GM23338 (cell line): ENCODE data around the gene ZNF69. TPM values are rescaled to one million over a fixed set of nuclear protein-coding genes. Genes with fewer than 3 reads are reported as not detected.

ENCODE experiments used
- ATAC-seq: fragments of 200-7000 bp; cut with Tn5 transposase; 3 replicates; pipeline ENCODE4 v1.9.1; 2020
- DNase-seq: peaks from one replicate; pipeline ENCODE4 v3.0.0-alpha.2; 2015; ENCODE audit warnings: low spot score
- H2AFZ ChIP-seq: fragments of 200-600 bp; sonication (generic); 2 replicates; pipeline ENCODE4 v1.8.0; 2016; ENCODE audit warnings: antibody characterized with exemption, mild to moderate bottlenecking, moderate library complexity
- H3F3A ChIP-seq: fragments of 200-600 bp; sonication (generic); replicated peaks from 2 replicates; pipeline ENCODE4 v1.8.0; 2017; ENCODE audit warnings: antibody characterized with exemption, mixed run types, low read depth
- H3K27ac ChIP-seq: fragments of 200-600 bp; sonication (generic); 2 replicates; pipeline ENCODE4 v1.6.1; 2016; ENCODE audit warnings: low read depth
- H3K27me3 ChIP-seq: fragments of 200-600 bp; sonication (generic); 2 replicates; pipeline ENCODE4 v1.8.0; 2016; ENCODE audit warnings: mild to moderate bottlenecking, mixed run types, moderate library complexity; ENCODE audit not compliant: insufficient read depth
- H3K36me3 ChIP-seq: fragments of 200-600 bp; sonication (generic); 2 replicates; pipeline ENCODE4 v1.8.0; 2016; ENCODE audit warnings: mild to moderate bottlenecking; ENCODE audit not compliant: insufficient read depth
- H3K4me1 ChIP-seq: fragments of 200-600 bp; sonication (generic); 2 replicates; pipeline ENCODE4 v1.8.0; 2016; ENCODE audit warnings: mild to moderate bottlenecking, moderate library complexity; ENCODE audit not compliant: insufficient read depth
- H3K4me2 ChIP-seq: fragments of 200-600 bp; sonication (generic); 2 replicates; pipeline ENCODE4 v1.7.1; 2017; ENCODE audit warnings: mixed run types
- H3K4me3 ChIP-seq: fragments of 200-600 bp; sonication (generic); 2 replicates; pipeline ENCODE4 v1.6.1; 2016; ENCODE audit warnings: mixed run types
- H3K79me2 ChIP-seq: fragments of 200-600 bp; sonication (generic); replicated peaks from 2 replicates; pipeline ENCODE4 v1.8.0; 2017; ENCODE audit warnings: mild to moderate bottlenecking; ENCODE audit not compliant: insufficient read depth
- H3K9me2 ChIP-seq: fragments of 200-600 bp; sonication (generic); 2 replicates; pipeline ENCODE4 v1.8.0; 2017; ENCODE audit not compliant: insufficient read depth
- H4K20me1 ChIP-seq: fragments of 200-600 bp; sonication (generic); replicated peaks from 2 replicates; pipeline ENCODE4 v1.8.0; 2017; ENCODE audit warnings: mild to moderate bottlenecking; ENCODE audit not compliant: insufficient read depth
- H3K27ac Mint-ChIP-seq: 2 replicates; pipeline ENCODE4 v1.8.0; 2020; ENCODE audit warnings: inconsistent platforms, mild to moderate bottlenecking, moderate library complexity, mixed read lengths
- H3K27me3 Mint-ChIP-seq: 3 replicates; pipeline ENCODE4 v1.8.0; 2022; ENCODE audit warnings: low read depth, mild to moderate bottlenecking, moderate library complexity, mixed read lengths, inconsistent platforms; ENCODE audit not compliant: insufficient read depth, poor library complexity
- H3K36me3 Mint-ChIP-seq: 3 replicates; pipeline ENCODE4 v1.8.0; 2021; ENCODE audit warnings: low read depth, mild to moderate bottlenecking, inconsistent platforms, moderate library complexity, mixed read lengths
- H3K4me1 Mint-ChIP-seq: 3 replicates; pipeline ENCODE4 v1.8.0; 2020; ENCODE audit warnings: mild to moderate bottlenecking, inconsistent platforms, mixed read lengths
- H3K4me3 Mint-ChIP-seq: 3 replicates; pipeline ENCODE4 v1.8.0; 2021; ENCODE audit warnings: moderate library complexity, mild to moderate bottlenecking, inconsistent platforms, mixed read lengths
- H3K9me3 Mint-ChIP-seq: 3 replicates; pipeline ENCODE4 v1.8.0; 2020; ENCODE audit warnings: moderate library complexity, mild to moderate bottlenecking, inconsistent platforms, mixed read lengths
- CREB1 ChIP-seq: fragments of 250-450 bp; sonication (Bioruptor Pico); IDR thresholded peaks from 2 replicates; pipeline ENCODE4 v1.5.0; 2020; ENCODE audit warnings: low read depth, mild to moderate bottlenecking, moderate library complexity
- EZH2 ChIP-seq: fragments of 200-600 bp; sonication (generic); IDR thresholded peaks from one replicate; pipeline ENCODE4 v1.8.0; 2017; ENCODE audit warnings: antibody characterized with exemption, mild to moderate bottlenecking, low read depth; ENCODE audit not compliant: unreplicated experiment
- EZH2phosphoT487 ChIP-seq: fragments of 200-600 bp; sonication (generic); IDR thresholded peaks from one replicate; pipeline ENCODE4 v1.8.1; 2018; ENCODE audit warnings: antibody characterized with exemption; ENCODE audit not compliant: unreplicated experiment
- JUNB ChIP-seq: IDR thresholded peaks from one replicate; pipeline ENCODE4 v1.6.1; 2016; ENCODE audit warnings: antibody characterized with exemption; ENCODE audit not compliant: unreplicated experiment
- ZNF114 ChIP-seq: fragments of 250-450 bp; sonication (Bioruptor Pico); IDR thresholded peaks from 2 replicates; pipeline ENCODE4 v1.5.0; 2020; ENCODE audit warnings: mild to moderate bottlenecking, moderate library complexity
- ZNF331 ChIP-seq: fragments of 250-450 bp; sonication (Bioruptor Pico); IDR thresholded peaks from 2 replicates; pipeline ENCODE4 v1.5.0; 2020; ENCODE audit warnings: low read depth, mild to moderate bottlenecking, moderate library complexity
- ZNF462 ChIP-seq: fragments of 250-450 bp; sonication (Bioruptor Pico); IDR thresholded peaks from 2 replicates; pipeline ENCODE4 v1.5.0; 2020; ENCODE audit warnings: mild to moderate bottlenecking, moderate library complexity
- polyA plus RNA-seq: library from polyadenylated mRNA; unstranded; fragments of >200 nt; fragmentation: Nextera tagmentation; extraction: Ambion mirVana; gene quantifications from 2 replicates; pipeline ENCODE4 v1.2.1, GENCODE V29; 2016
- total RNA-seq: library from RNA; depleted of rRNA; stranded (reverse); fragments of >200 nt; shearing (Covaris generic); gene quantifications from 2 replicates; pipeline ENCODE4 v1.2.3, GENCODE V29; 2014
- TF ChIP-seq, protein P1 (sequence below): IDR thresholded peaks from 2 replicates; pipeline ENCODE4 v1.6.1; 2016; ENCODE audit warnings: antibody characterized with exemption

The ZNF69 gene
- total and polyA plus RNA-seq, 2 experiments from 2014 or later = 15.8 to 60.4 TPM

GRCh38 chr19:11843722-11844121 is 43.9 kb upstream of the ZNF69 start:
- H3K9me3 Mint-ChIP-seq = peaks cover 96% of the 10 kb centered on the region
- Histone ChIP-seq H3K4me1 (no peaks in the 10 kb centered on the region), H3K27me3 (no peaks in the 10 kb centered on the region), H3F3A (no peaks in the 10 kb centered on the region), H3K4me2 (no peak overlapping the region), H3K79me2 (no peaks in the 10 kb centered on the region), H3K9me2 (no peaks in the 10 kb centered on the region), H3K36me3 (no peaks in the 10 kb centered on the region), H3K27ac (no peak overlapping the region), H4K20me1 (no peaks in the 10 kb centered on the region), H3K4me3 (no peak overlapping the region), H2AFZ (no peak overlapping the region)
- no peak for ATAC-seq
- no peak overlapping the region for H3K27ac Mint-ChIP-seq
- no peaks in the 10 kb centered on the region for H3K4me1 Mint-ChIP-seq
- peaks cover 4% of the 10 kb centered on the region for H3K27me3 Mint-ChIP-seq
- no peak for TF ChIP-seq CREB1 (CRISPR knock-in tag)
- no peak for TF ChIP-seq ZNF114 (CRISPR knock-in tag)
- TF ChIP-seq EZH2 = no peak
- TF ChIP-seq, protein P1, sequence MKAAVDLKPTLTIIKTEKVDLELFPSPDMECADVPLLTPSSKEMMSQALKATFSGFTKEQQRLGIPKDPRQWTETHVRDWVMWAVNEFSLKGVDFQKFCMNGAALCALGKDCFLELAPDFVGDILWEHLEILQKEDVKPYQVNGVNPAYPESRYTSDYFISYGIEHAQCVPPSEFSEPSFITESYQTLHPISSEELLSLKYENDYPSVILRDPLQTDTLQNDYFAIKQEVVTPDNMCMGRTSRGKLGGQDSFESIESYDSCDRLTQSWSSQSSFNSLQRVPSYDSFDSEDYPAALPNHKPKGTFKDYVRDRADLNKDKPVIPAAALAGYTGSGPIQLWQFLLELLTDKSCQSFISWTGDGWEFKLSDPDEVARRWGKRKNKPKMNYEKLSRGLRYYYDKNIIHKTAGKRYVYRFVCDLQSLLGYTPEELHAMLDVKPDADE = no peak
- no peak for TF ChIP-seq ZNF462 (CRISPR knock-in tag)
- TF ChIP-seq EZH2phosphoT487 = no peak
- no peak for TF ChIP-seq JUNB
- no peak for TF ChIP-seq ZNF331 (CRISPR knock-in tag)
- H3K36me3 Mint-ChIP-seq = peaks cover 28% of the 10 kb centered on the region; the same call in 2 of the 3 replicates
- no peak overlapping the region for H3K4me3 Mint-ChIP-seq
- no peak for DNase-seq
